ENCODE measurements around the gene PIEZO2. TPM values are rescaled to one million over a fixed set of nuclear protein-coding genes. Genes with fewer than 3 reads are reported as not detected.

The PIEZO2 gene
- total RNA-seq, 1 donor from 2014 or later, result 41.2 TPM

- Histone ChIP-seq H3K4me1 (ENCODE audit: control insufficient read depth in 3 of 3, insufficient read depth in 3 of 3, low read length in 3 of 3) (no peaks in the 10 kb centered on the region), H3K36me3 (ENCODE audit: control insufficient read depth in 3 of 3, insufficient read depth in 3 of 3, low read length in 3 of 3) (no peaks in the 10 kb centered on the region), H3K9ac (ENCODE audit: low read depth in 1 of 3, low read length in 3 of 3) (no peak overlapping the region), H3K9me3 (ENCODE audit: control insufficient read depth in 3 of 3, low read length in 3 of 3) (no peaks in the 10 kb centered on the region), H3K4me3 (ENCODE audit: low read length in 3 of 3) (no peak overlapping the region), H3K27ac (ENCODE audit: low read depth, low read length) (no peak overlapping the region), H3K27me3 (ENCODE audit: control insufficient read depth in 3 of 3, insufficient read depth in 3 of 3, low read length in 3 of 3) (no peaks in the 10 kb centered on the region)
Observed at GRCh38 chr18:11167778-11168177, 18.4 kb upstream of the PIEZO2 start.

- H3K9me3 ChIP-seq (ENCODE audit: control insufficient read depth in 3 of 3, low read length in 3 of 3), result no peaks in the 10 kb centered on the region
- no peak overlapping the region for H3K27ac ChIP-seq (ENCODE audit: low read depth, low read length)
- no peaks in the 10 kb centered on the region for H3K4me1 ChIP-seq (ENCODE audit: control insufficient read depth in 3 of 3, insufficient read depth in 3 of 3, low read length in 3 of 3)
- H3K9ac ChIP-seq (ENCODE audit: low read depth in 1 of 3, low read length in 3 of 3), result no peak overlapping the region
- no peak overlapping the region for H3K4me3 ChIP-seq (ENCODE audit: low read length in 3 of 3)
- no peaks in the 10 kb centered on the region for H3K36me3 ChIP-seq (ENCODE audit: control insufficient read depth in 3 of 3, insufficient read depth in 3 of 3, low read length in 3 of 3)
- H3K27me3 ChIP-seq (ENCODE audit: control insufficient read depth in 3 of 3, insufficient read depth in 3 of 3, low read length in 3 of 3), result no peaks in the 10 kb centered on the region
Observed at GRCh38 chr18:11165952-11166351, 16.6 kb upstream of the PIEZO2 start.

- H3K36me3 ChIP-seq (ENCODE audit: control insufficient read depth in 3 of 3, insufficient read depth in 3 of 3, low read length in 3 of 3), result no peaks in the 10 kb centered on the region
- no peaks in the 10 kb centered on the region for H3K4me1 ChIP-seq (ENCODE audit: control insufficient read depth in 3 of 3, insufficient read depth in 3 of 3, low read length in 3 of 3)
- H3K4me3 ChIP-seq (ENCODE audit: low read length in 3 of 3), result no peak overlapping the region
- H3K9me3 ChIP-seq (ENCODE audit: control insufficient read depth in 3 of 3, low read length in 3 of 3), result no peaks in the 10 kb centered on the region
- H3K27ac ChIP-seq (ENCODE audit: low read depth, low read length), result no peak overlapping the region
- no peak overlapping the region for H3K9ac ChIP-seq (ENCODE audit: low read depth in 1 of 3, low read length in 3 of 3)
- H3K27me3 ChIP-seq (ENCODE audit: control insufficient read depth in 3 of 3, insufficient read depth in 3 of 3, low read length in 3 of 3), result no peaks in the 10 kb centered on the region
Observed at GRCh38 chr18:11165138-11165537, 15.8 kb upstream of the PIEZO2 start.

- no peaks in the 10 kb centered on the region for H3K36me3 ChIP-seq (ENCODE audit: control insufficient read depth in 3 of 3, insufficient read depth in 3 of 3, low read length in 3 of 3)
- no peaks in the 10 kb centered on the region for H3K4me1 ChIP-seq (ENCODE audit: control insufficient read depth in 3 of 3, insufficient read depth in 3 of 3, low read length in 3 of 3)
- H3K4me3 ChIP-seq (ENCODE audit: low read length in 3 of 3), result no peak overlapping the region
- no peak overlapping the region for H3K27ac ChIP-seq (ENCODE audit: low read depth, low read length)
- no peak overlapping the region for H3K9ac ChIP-seq (ENCODE audit: low read depth in 1 of 3, low read length in 3 of 3)
- H3K9me3 ChIP-seq (ENCODE audit: control insufficient read depth in 3 of 3, low read length in 3 of 3), result no peaks in the 10 kb centered on the region
- H3K27me3 ChIP-seq (ENCODE audit: control insufficient read depth in 3 of 3, insufficient read depth in 3 of 3, low read length in 3 of 3), result no peaks in the 10 kb centered on the region
Observed at GRCh38 chr18:11163665-11164064, 14.3 kb upstream of the PIEZO2 start.

- H3K27me3 ChIP-seq (ENCODE audit: control insufficient read depth in 3 of 3, insufficient read depth in 3 of 3, low read length in 3 of 3), result peaks cover 0 to 2% (median 0%) of the 10 kb centered on the region in 3 donors
- H3K9ac ChIP-seq (ENCODE audit: low read depth in 1 of 3, low read length in 3 of 3), result no peak overlapping the region
- H3K27ac ChIP-seq (ENCODE audit: low read depth, low read length), result no peak overlapping the region
- H3K4me3 ChIP-seq (ENCODE audit: low read length in 3 of 3), result no peak overlapping the region
- H3K36me3 ChIP-seq (ENCODE audit: control insufficient read depth in 3 of 3, insufficient read depth in 3 of 3, low read length in 3 of 3), result no peaks in the 10 kb centered on the region
- H3K4me1 ChIP-seq (ENCODE audit: control insufficient read depth in 3 of 3, insufficient read depth in 3 of 3, low read length in 3 of 3), result no peaks in the 10 kb centered on the region
- no peaks in the 10 kb centered on the region for H3K9me3 ChIP-seq (ENCODE audit: control insufficient read depth in 3 of 3, low read length in 3 of 3)
Observed at GRCh38 chr18:11162889-11163288, 13.5 kb upstream of the PIEZO2 start.

- no peak overlapping the region for H3K4me3 ChIP-seq (ENCODE audit: low read length in 3 of 3)
- no peaks in the 10 kb centered on the region for H3K36me3 ChIP-seq (ENCODE audit: control insufficient read depth in 3 of 3, insufficient read depth in 3 of 3, low read length in 3 of 3)
- no peak overlapping the region for H3K27ac ChIP-seq (ENCODE audit: low read depth, low read length)
- H3K27me3 ChIP-seq (ENCODE audit: control insufficient read depth in 3 of 3, insufficient read depth in 3 of 3, low read length in 3 of 3), result peaks cover 0 to 2% (median 0%) of the 10 kb centered on the region in 3 donors
- H3K4me1 ChIP-seq (ENCODE audit: control insufficient read depth in 3 of 3, insufficient read depth in 3 of 3, low read length in 3 of 3), result no peaks in the 10 kb centered on the region
- no peaks in the 10 kb centered on the region for H3K9me3 ChIP-seq (ENCODE audit: control insufficient read depth in 3 of 3, low read length in 3 of 3)
- no peak overlapping the region for H3K9ac ChIP-seq (ENCODE audit: low read depth in 1 of 3, low read length in 3 of 3)
Observed at GRCh38 chr18:11162462-11162861, 13.1 kb upstream of the PIEZO2 start.

GRCh38 chr18:11160313-11160712 is 10.9 kb upstream of the PIEZO2 start:
- Histone ChIP-seq H3K27me3 (ENCODE audit: control insufficient read depth in 3 of 3, insufficient read depth in 3 of 3, low read length in 3 of 3) (peaks cover 0 to 2% (median 0%) of the 10 kb centered on the region in 3 donors), H3K4me1 (ENCODE audit: control insufficient read depth in 3 of 3, insufficient read depth in 3 of 3, low read length in 3 of 3) (no peaks in the 10 kb centered on the region), H3K9ac (ENCODE audit: low read depth in 1 of 3, low read length in 3 of 3) (no peak overlapping the region)

GRCh38 chr18:11159844-11160243 is 10.5 kb upstream of the PIEZO2 start:
- H3K4me3 ChIP-seq (ENCODE audit: low read length in 3 of 3), result no peak overlapping the region
- no peaks in the 10 kb centered on the region for H3K36me3 ChIP-seq (ENCODE audit: control insufficient read depth in 3 of 3, insufficient read depth in 3 of 3, low read length in 3 of 3)
- H3K4me1 ChIP-seq (ENCODE audit: control insufficient read depth in 3 of 3, insufficient read depth in 3 of 3, low read length in 3 of 3), result no peaks in the 10 kb centered on the region
- H3K9ac ChIP-seq (ENCODE audit: low read depth in 1 of 3, low read length in 3 of 3), result no peak overlapping the region
- no peaks in the 10 kb centered on the region for H3K9me3 ChIP-seq (ENCODE audit: control insufficient read depth in 3 of 3, low read length in 3 of 3)
- H3K27me3 ChIP-seq (ENCODE audit: control insufficient read depth in 3 of 3, insufficient read depth in 3 of 3, low read length in 3 of 3), result peaks cover 0 to 2% (median 0%) of the 10 kb centered on the region in 3 donors
- no peak overlapping the region for H3K27ac ChIP-seq (ENCODE audit: low read depth, low read length)

More at GRCh38 chr18:11160313-11160712, 10.9 kb upstream of the PIEZO2 start:
- Histone ChIP-seq H3K4me3 (ENCODE audit: low read length in 3 of 3) (no peak overlapping the region), H3K9me3 (ENCODE audit: control insufficient read depth in 3 of 3, low read length in 3 of 3) (no peaks in the 10 kb centered on the region), H3K27ac (ENCODE audit: low read depth, low read length) (no peak overlapping the region), H3K36me3 (ENCODE audit: control insufficient read depth in 3 of 3, insufficient read depth in 3 of 3, low read length in 3 of 3) (no peaks in the 10 kb centered on the region)

- H3K27me3 ChIP-seq (ENCODE audit: control insufficient read depth in 3 of 3, insufficient read depth in 3 of 3, low read length in 3 of 3), result peaks cover 0 to 2% (median 0%) of the 10 kb centered on the region in 3 donors
- H3K9ac ChIP-seq (ENCODE audit: low read depth in 1 of 3, low read length in 3 of 3), result no peak overlapping the region
Observed at GRCh38 chr18:11156978-11157377, 7.6 kb upstream of the PIEZO2 start.

GRCh38 chr18:11155034-11155759 is 5.8 kb upstream of the PIEZO2 start:
- Histone ChIP-seq H3K4me3 (ENCODE audit: low read length in 3 of 3) (no peak overlapping the region), H3K9me3 (ENCODE audit: control insufficient read depth in 3 of 3, low read length in 3 of 3) (no peaks in the 10 kb centered on the region), H3K9ac (ENCODE audit: low read depth in 1 of 3, low read length in 3 of 3) (no peak overlapping the region), H3K27me3 (ENCODE audit: control insufficient read depth in 3 of 3, insufficient read depth in 3 of 3, low read length in 3 of 3) (peaks cover 0 to 4% (median 2%) of the 10 kb centered on the region in 3 donors), H3K4me1 (ENCODE audit: control insufficient read depth in 3 of 3, insufficient read depth in 3 of 3, low read length in 3 of 3) (no peaks in the 10 kb centered on the region), H3K27ac (ENCODE audit: low read depth, low read length) (no peak overlapping the region), H3K36me3 (ENCODE audit: control insufficient read depth in 3 of 3, insufficient read depth in 3 of 3, low read length in 3 of 3) (no peaks in the 10 kb centered on the region)

More at GRCh38 chr18:11156978-11157377, 7.6 kb upstream of the PIEZO2 start:
- Histone ChIP-seq H3K9me3 (ENCODE audit: control insufficient read depth in 3 of 3, low read length in 3 of 3) (no peaks in the 10 kb centered on the region), H3K27ac (ENCODE audit: low read depth, low read length) (no peak overlapping the region), H3K4me3 (ENCODE audit: low read length in 3 of 3) (no peak overlapping the region), H3K4me1 (ENCODE audit: control insufficient read depth in 3 of 3, insufficient read depth in 3 of 3, low read length in 3 of 3) (no peaks in the 10 kb centered on the region), H3K36me3 (ENCODE audit: control insufficient read depth in 3 of 3, insufficient read depth in 3 of 3, low read length in 3 of 3) (no peaks in the 10 kb centered on the region)
